HCT116 (cell line): ENCODE data around the gene MCM9. TPM values are rescaled to one million over a fixed set of nuclear protein-coding genes. Genes with fewer than 3 reads are reported as not detected.

Experiments
- ATAC-seq: fragments of 200-7000 bp; cut with Tn5 transposase; 2 replicates; pipeline ENCODE4 v1.9.1; 2020; ENCODE audit warnings: mild to moderate bottlenecking, moderate library complexity
- BruUV-seq: library from RNA; stranded (reverse); fragments of 400-500 nt; replicated peaks from 2 replicates; lab custom pipeline; 2021; lab: Mats Ljungman, UMichigan
- CTCF ChIA-PET: fragments of 300-600 bp; sonication (Branson Sonifier 250); formaldehyde crosslinking; loops from one replicate; lab custom pipeline; 2021; ENCODE audit warnings: antibody characterized with exemption; lab: Charles Lee
- POLR2A ChIA-PET: fragments of 300-600, 350-600 bp; sonication (Branson Sonifier 250); formaldehyde crosslinking; loops from one replicate; lab custom pipeline; 2021; ENCODE audit warnings: antibody characterized with exemption; lab: Charles Lee
- RAD21 ChIA-PET, 2 experiments: fragments of 300-600 bp; sonication (Branson Sonifier 250); formaldehyde crosslinking; loops; one replicate each; lab custom pipeline; 2023; ENCODE audit warnings: low total read pairs in 2 of 2; ENCODE audit not compliant: uncharacterized antibody in 2 of 2, unreplicated experiment in 2 of 2, low non-redundant PET in 1 of 2; lab: Charles Lee
- DNase-seq: peaks from one replicate; pipeline ENCODE4 v3.0.0-alpha.2; 2010; ENCODE audit warnings: low read depth, low spot score
- H2AFZ ChIP-seq: fragments of 200-600 bp; shearing (Covaris generic), sonication (generic); 2 replicates; pipeline ENCODE4 v1.6.1; 2017; ENCODE audit warnings: low read depth, mixed run types, mixed read lengths, antibody characterized with exemption, low read length; ENCODE audit not compliant: poor library complexity, severe bottlenecking
- H3K27ac ChIP-seq: 2 replicates; pipeline ENCODE4 v1.5.1; 2012; ENCODE audit warnings: low read depth, low read length
- H3K27me3 ChIP-seq: fragments of 200-600 bp; sonication (generic); 2 replicates; pipeline ENCODE4 v1.6.1; 2016; ENCODE audit warnings: mixed run types, low read length, mixed read lengths; ENCODE audit not compliant: insufficient read depth
- H3K36me3 ChIP-seq, 2 experiments: fragments of 200-500 bp in 1 of 2; fragments of 200-600 bp in 1 of 2; sonication (Bioruptor generic) in 1 of 2; sonication (generic) in 1 of 2; 2 replicates each; pipeline versions ENCODE4 v1.5.1 to v1.6.1; 2014 to 2016; ENCODE audit warnings: low read length in 2 of 2, inconsistent platforms in 1 of 2, mixed read lengths in 1 of 2, mixed run types in 1 of 2; ENCODE audit not compliant: insufficient read depth in 2 of 2, control insufficient read depth in 1 of 2
- H3K4me1 ChIP-seq, 2 experiments: fragments of 200-600 bp in 1 of 2; sonication (generic) in 1 of 2; 2 replicates each; pipeline versions ENCODE4 v1.5.1 to v1.6.1; 2012 to 2017; ENCODE audit warnings: low read length in 2 of 2, inconsistent platforms in 1 of 2, mild to moderate bottlenecking in 1 of 2, mixed read lengths in 1 of 2, mixed run types in 1 of 2, moderate library complexity in 1 of 2; ENCODE audit not compliant: insufficient read depth in 2 of 2, control insufficient read depth in 1 of 2
- H3K4me2 ChIP-seq: fragments of 200-600 bp; sonication (generic); 2 replicates; pipeline ENCODE4 v1.6.1; 2017; ENCODE audit warnings: mixed run types, low read length, mixed read lengths
- H3K4me3 ChIP-seq, 2 experiments: fragments of 200-600 bp in 1 of 2; sonication (generic) in 1 of 2; replicated peaks in 1 of 2; 2 replicates each; pipeline ENCODE4 v1.5.1; 2011 to 2016; ENCODE audit warnings: low read length in 2 of 2, control low read depth in 1 of 2, low read depth in 1 of 2, mild to moderate bottlenecking in 1 of 2, mixed read lengths in 1 of 2, mixed run types in 1 of 2
- H3K79me2 ChIP-seq: fragments of 200-600 bp; sonication (generic); 2 replicates; pipeline ENCODE4 v1.6.1; 2017; ENCODE audit warnings: mild to moderate bottlenecking, mixed run types, low read length, moderate library complexity, mixed read lengths; ENCODE audit not compliant: insufficient read depth
- H3K9ac ChIP-seq: fragments of 200-600 bp; sonication (generic); 2 replicates; pipeline ENCODE4 v1.6.1; 2016; ENCODE audit warnings: low read length, mixed read lengths
- H3K9me2 ChIP-seq: fragments of 200-600 bp; sonication (generic), shearing (Covaris generic); 2 replicates; pipeline ENCODE4 v1.6.1; 2017; ENCODE audit warnings: mixed run types, mild to moderate bottlenecking, moderate library complexity; ENCODE audit not compliant: insufficient read depth
- H3K9me3 ChIP-seq, 2 experiments: fragments of 200-500 bp in 1 of 2; fragments of 200-600 bp in 1 of 2; sonication (Bioruptor generic) in 1 of 2; sonication (generic) in 1 of 2; 2 replicates each; pipeline ENCODE4 v1.6.1; 2014 to 2017; ENCODE audit warnings: low read length in 2 of 2, mixed read lengths in 2 of 2, inconsistent platforms in 1 of 2, low read depth in 1 of 2, mild to moderate bottlenecking in 1 of 2, mixed run types in 1 of 2, moderate library complexity in 1 of 2; ENCODE audit not compliant: control insufficient read depth in 1 of 2, insufficient read depth in 1 of 2
- H4K20me1 ChIP-seq: fragments of 200-600 bp; sonication (generic), shearing (Covaris generic); 2 replicates; pipeline ENCODE4 v1.6.1; 2017; ENCODE audit warnings: mixed run types, mild to moderate bottlenecking, moderate library complexity; ENCODE audit not compliant: insufficient read depth
- CBX3 ChIP-seq: IDR thresholded peaks from 2 replicates; pipeline ENCODE4 v1.6.1; 2012; ENCODE audit warnings: low read depth
- CEBPB ChIP-seq: IDR thresholded peaks from 2 replicates; pipeline ENCODE4 v1.6.1; 2012; ENCODE audit warnings: low read depth
- EGR1 ChIP-seq: IDR thresholded peaks from 2 replicates; pipeline ENCODE4 v1.6.1; 2012; ENCODE audit warnings: low read depth
- ELF1 ChIP-seq: IDR thresholded peaks from 2 replicates; pipeline ENCODE4 v1.6.1; 2012; ENCODE audit warnings: low read depth, borderline replicate concordance
- EZH2 ChIP-seq: fragments of 200-600 bp; sonication (generic); IDR thresholded peaks from 2 replicates; pipeline ENCODE4 v1.6.1; 2017; ENCODE audit warnings: antibody characterized with exemption, mixed run types
- EZH2phosphoT487 ChIP-seq: fragments of 200-600 bp; IDR thresholded peaks from 2 replicates; pipeline ENCODE4 v1.6.1; 2018; ENCODE audit warnings: antibody characterized with exemption, borderline replicate concordance
- JUND ChIP-seq: IDR thresholded peaks from 2 replicates; pipeline ENCODE4 v1.6.1; 2012
- POLR2A ChIP-seq: IDR thresholded peaks from 2 replicates; pipeline ENCODE4 v1.7.0; 2011; ENCODE audit warnings: borderline replicate concordance; ENCODE audit not compliant: insufficient read depth, insufficient read length; ENCODE audit errors: extremely low read depth
- POLR2AphosphoS5 ChIP-seq: IDR thresholded peaks from 2 replicates; pipeline ENCODE4 v1.6.1; 2011; ENCODE audit warnings: mild to moderate bottlenecking, low read depth, low read length, moderate library complexity
- REST ChIP-seq: IDR thresholded peaks from 2 replicates; pipeline ENCODE4 v1.6.1; 2012; ENCODE audit warnings: low read depth
- SIN3A ChIP-seq: IDR thresholded peaks from 2 replicates; pipeline ENCODE4 v1.6.1; 2012; ENCODE audit warnings: low read depth
- SRF ChIP-seq: IDR thresholded peaks from 2 replicates; pipeline ENCODE4 v1.6.1; 2012; ENCODE audit warnings: low read depth
- TCF7L2 ChIP-seq: IDR thresholded peaks from 2 replicates; pipeline ENCODE4 v1.7.0; 2011; ENCODE audit warnings: borderline replicate concordance, inconsistent platforms; ENCODE audit not compliant: insufficient read depth, insufficient read length; ENCODE audit errors: extremely low read depth
- YY1 ChIP-seq: IDR thresholded peaks from 2 replicates; pipeline ENCODE4 v1.6.1; 2011; ENCODE audit warnings: low read length, low read depth, moderate library complexity, mild to moderate bottlenecking; ENCODE audit not compliant: insufficient replicate concordance; ENCODE audit errors: extremely low read depth
- ZBTB33 ChIP-seq: IDR thresholded peaks from 2 replicates; pipeline ENCODE4 v1.6.1; 2011; ENCODE audit warnings: mild to moderate bottlenecking, low read length, moderate library complexity; ENCODE audit not compliant: insufficient replicate concordance; ENCODE audit errors: extremely low read depth
- ZNF274 ChIP-seq: fragments of 200-500 bp; sonication (Bioruptor generic); IDR thresholded peaks from 2 replicates; pipeline ENCODE4 v1.6.1; 2014; ENCODE audit warnings: mild to moderate bottlenecking, low read depth, low read length, inconsistent platforms
- intact Hi-C: fragments of 100-400 bp; cut with micrococcal nuclease; formaldehyde crosslinking; loops from 2 replicates; pipeline ENCODE4 v1.10.0; 2022
- total RNA-seq: library from RNA; stranded (reverse); gene quantifications from one replicate; pipeline ENCODE4 v1.2.1, GENCODE V29; 2021; ENCODE audit not compliant: unreplicated experiment
- TF ChIP-seq, protein P1 (sequence below): IDR thresholded peaks from 2 replicates; pipeline ENCODE4 v1.6.1; 2012

Gene MCM9
- total RNA-seq, 1 experiment from 2014 or later, result 13.6 TPM

- no peak for TF ChIP-seq TCF7L2
- TF ChIP-seq CEBPB, result no peak
- no peak for TF ChIP-seq ZBTB33
- 0 out of 2 replicates have a peak, but pooled peaks have one; percentile 45 for TF ChIP-seq CBX3
- peak; percentile 48 for TF ChIP-seq SRF
- no peak for TF ChIP-seq JUND
- no peak for TF ChIP-seq EZH2phosphoT487
- TF ChIP-seq ZNF274, result no peak
- no peak for TF ChIP-seq ELF1
- TF ChIP-seq, protein P1, sequence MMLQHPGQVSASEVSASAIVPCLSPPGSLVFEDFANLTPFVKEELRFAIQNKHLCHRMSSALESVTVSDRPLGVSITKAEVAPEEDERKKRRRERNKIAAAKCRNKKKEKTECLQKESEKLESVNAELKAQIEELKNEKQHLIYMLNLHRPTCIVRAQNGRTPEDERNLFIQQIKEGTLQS, result no peak
Observed at GRCh38 chr6:118776607-118777549, 158.1 kb downstream of the MCM9 start (continued).

DNA sequence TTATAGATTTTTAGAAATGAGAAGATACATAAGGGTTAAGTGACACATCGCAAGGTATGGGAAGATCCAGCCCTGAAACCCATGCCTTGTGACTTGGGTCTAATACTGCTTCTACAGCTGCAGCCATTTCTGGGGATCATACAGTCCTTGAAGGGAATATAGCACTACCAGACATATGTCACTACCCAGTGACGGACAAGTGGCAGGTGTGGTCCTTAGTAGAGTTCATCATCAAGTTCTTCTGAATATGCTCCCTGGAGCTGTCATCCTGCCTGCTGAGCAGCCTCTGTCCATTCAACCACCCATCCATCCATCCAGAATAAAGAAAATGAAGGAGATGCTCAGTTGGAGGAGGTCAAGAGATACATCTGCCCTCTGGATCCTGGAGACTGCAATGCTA lies 159.6 kb downstream of the MCM9 start:
- no TSS peak for BruUV-seq
- H3K4me3 ChIP-seq, result no peak overlapping the region
- peaks cover 8% of the 10 kb centered on the region in 2 experiments; a peak in 2 of 4 replicates for H3K4me1 ChIP-seq
- no peak overlapping the region for H3K9ac ChIP-seq
- H3K79me2 ChIP-seq, result no peaks in the 10 kb centered on the region
- POLR2A ChIA-PET, result no interaction called here
- no peak overlapping the region for H2AFZ ChIP-seq
- H3K9me2 ChIP-seq, result no peaks in the 10 kb centered on the region
- CTCF ChIA-PET, result no interaction called here
- no peaks in the 10 kb centered on the region for H3K27me3 ChIP-seq
- no peak for ATAC-seq
- intact Hi-C loops, result loop anchor here (5.0 kb wide), 1 partner anchor 208 kb away; no protein-coding TSS in a partner anchor
- H3K36me3 ChIP-seq, result no peaks in the 10 kb centered on the region
- H4K20me1 ChIP-seq, result no peaks in the 10 kb centered on the region
- no peak for DNase-seq
- H3K4me2 ChIP-seq, result no peak overlapping the region
- H3K9me3 ChIP-seq, result no peaks in the 10 kb centered on the region
- H3K27ac ChIP-seq, result no peak overlapping the region
- RAD21 ChIA-PET, result no interaction called here
- no peak for TF ChIP-seq EZH2phosphoT487
- TF ChIP-seq YY1, result no peak
- TF ChIP-seq, protein P1, result no peak
- TF ChIP-seq SIN3A, result no peak
- TF ChIP-seq EGR1, result no peak
- TF ChIP-seq POLR2AphosphoS5, result no peak
- no peak for TF ChIP-seq CBX3
- no peak for TF ChIP-seq EZH2
- no peak for TF ChIP-seq TCF7L2
- no peak for TF ChIP-seq ELF1
- TF ChIP-seq REST, result no peak
- no peak for TF ChIP-seq CEBPB
- TF ChIP-seq POLR2A, result no peak
